ENCODE data around the gene PTPRJ.

DNA sequence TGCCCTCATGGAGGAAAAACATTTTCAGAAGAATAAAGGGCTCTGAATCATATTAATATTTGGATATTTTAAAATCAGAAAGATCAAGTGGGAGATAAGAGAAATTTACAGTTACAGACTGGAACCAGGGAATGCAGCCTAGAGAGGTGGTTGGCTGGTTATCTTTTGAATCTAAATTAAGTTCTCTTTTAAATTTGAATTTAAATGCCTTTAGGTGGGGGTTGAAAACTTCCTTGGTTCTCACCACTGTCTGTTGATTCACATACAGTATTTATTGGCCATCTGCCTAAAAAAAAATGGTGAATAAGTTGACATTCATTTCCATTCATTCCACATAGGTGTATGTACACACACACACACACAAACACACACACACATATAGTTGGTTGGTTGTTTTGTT, 35.7 kb upstream of the PTPRJ start:
- TF ChIP-seq POLR2A (IDR thresholded peaks at IDR 0.05) = no peak
- TF ChIP-seq POLR2AphosphoS5 (IDR thresholded peaks at IDR 0.05) = no peak

All from sigmoid colon (tissue), 4 donors.